G401.6 (cell line): Measurements from ENCODE around the gene ANGPTL4.
"Not testable (repeated sequence)": the region's sequence is repeated elsewhere in the genome, so short reads cannot be mapped to it uniquely, and the experiment has no call there.

Experiments used
- FAIRE-seq: peaks from 2 replicates; lab custom pipeline; 2012; peaks lifted over from hg19 to GRCh38; lab: Jason Lieb, UNC

ANGPTL4 gene

DNA sequence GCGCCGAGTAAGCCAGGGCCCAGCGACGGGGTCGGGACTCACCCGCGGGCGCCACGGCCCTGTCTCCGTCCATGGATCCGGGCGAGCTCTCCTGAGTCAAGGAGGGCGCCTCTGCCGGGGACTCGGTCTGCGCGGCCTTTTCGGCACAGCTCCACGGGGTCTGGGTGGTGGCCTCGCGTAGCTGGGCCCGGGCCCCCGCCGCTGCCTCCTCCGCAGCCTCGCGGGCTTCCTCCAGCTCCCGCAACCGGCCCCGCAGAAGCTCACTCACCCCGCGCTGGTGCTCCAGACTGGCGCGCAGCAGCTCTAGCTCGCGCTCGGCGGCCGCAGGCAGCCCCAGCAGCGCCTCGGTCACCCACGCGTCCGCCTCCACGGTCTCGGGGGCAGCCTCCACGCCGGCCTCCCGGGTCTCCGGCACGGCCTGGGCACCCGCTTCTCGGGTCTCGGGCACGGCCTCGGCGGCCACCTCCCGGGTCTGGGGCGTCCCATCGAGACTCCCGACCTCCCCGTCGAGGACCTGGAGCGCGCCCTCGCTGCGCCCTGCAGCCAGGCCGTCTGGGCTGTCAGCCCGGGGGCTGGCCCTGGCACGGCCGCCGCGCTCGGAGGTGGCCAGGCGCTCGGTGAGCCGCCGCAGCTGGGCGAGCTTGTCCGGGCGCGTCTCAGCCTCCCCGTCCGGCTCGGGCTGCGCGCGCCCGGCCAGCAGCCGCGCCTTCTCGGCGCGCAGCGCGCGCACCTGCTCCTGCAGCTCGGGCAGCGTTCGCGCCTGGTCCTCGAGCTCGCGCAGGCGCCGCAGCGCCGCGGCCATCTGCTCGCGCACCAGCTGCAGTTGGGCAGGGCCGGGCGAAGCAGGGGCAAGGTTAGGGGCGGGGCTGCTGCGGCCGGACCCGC, 29.3 kb upstream of the ANGPTL4 start:
- FAIRE-seq = no peak

- no peak for FAIRE-seq
Observed at GRCh38 chr19:8335343-8336071, 28.4 kb upstream of the ANGPTL4 start.

DNA sequence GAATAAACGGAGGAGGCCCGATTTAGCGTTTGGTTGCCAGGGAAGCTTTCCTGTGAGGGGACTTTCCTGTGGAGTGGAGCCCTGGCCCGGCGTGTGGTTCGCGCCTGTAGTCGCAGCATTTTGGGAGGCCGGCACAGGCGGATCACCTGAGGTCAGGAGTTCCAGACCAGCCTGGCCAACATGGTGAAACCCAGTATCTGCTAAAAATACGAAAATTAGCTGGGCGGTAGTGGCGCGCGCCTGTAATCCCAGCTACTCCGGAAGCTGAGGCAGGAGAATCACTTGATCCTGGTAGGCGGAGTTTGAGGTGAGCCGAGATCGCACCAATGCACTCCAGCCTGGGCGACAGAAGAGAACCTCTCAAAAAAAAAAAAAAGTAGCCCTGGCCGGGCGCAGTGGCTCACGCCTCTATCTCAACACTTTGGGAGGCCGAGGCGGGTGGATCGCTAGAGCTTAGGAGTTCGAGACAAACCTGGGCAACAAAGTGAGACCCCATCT, 27.8 kb upstream of the ANGPTL4 start:
- no peak for FAIRE-seq

GRCh38 chr19:8336660-8337059, 27.3 kb upstream of the ANGPTL4 start:
- no peak for FAIRE-seq

DNA sequence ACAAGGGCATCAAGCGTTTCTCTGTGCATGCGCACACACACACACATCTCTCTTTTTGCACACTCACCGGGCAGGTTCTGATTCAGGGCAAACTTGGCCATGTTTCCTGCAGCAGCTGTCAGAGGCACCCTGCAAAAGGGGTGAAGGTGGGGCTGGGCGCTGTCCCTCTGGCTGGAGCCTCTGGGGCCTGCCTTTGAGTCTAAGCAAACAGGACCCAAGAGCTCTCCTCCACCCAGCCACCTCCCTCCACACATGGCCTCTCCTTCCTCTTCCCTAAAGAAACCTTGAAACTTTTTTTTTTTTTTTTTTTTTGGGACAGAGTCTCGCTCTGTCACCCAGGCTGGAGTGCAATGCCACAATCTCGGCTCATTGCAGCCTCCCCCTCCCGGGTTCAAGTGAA, 26.2 kb upstream of the ANGPTL4 start:
- FAIRE-seq = no peak

GRCh38 chr19:8338835-8339234, 25.1 kb upstream of the ANGPTL4 start:
- no peak for FAIRE-seq

DNA sequence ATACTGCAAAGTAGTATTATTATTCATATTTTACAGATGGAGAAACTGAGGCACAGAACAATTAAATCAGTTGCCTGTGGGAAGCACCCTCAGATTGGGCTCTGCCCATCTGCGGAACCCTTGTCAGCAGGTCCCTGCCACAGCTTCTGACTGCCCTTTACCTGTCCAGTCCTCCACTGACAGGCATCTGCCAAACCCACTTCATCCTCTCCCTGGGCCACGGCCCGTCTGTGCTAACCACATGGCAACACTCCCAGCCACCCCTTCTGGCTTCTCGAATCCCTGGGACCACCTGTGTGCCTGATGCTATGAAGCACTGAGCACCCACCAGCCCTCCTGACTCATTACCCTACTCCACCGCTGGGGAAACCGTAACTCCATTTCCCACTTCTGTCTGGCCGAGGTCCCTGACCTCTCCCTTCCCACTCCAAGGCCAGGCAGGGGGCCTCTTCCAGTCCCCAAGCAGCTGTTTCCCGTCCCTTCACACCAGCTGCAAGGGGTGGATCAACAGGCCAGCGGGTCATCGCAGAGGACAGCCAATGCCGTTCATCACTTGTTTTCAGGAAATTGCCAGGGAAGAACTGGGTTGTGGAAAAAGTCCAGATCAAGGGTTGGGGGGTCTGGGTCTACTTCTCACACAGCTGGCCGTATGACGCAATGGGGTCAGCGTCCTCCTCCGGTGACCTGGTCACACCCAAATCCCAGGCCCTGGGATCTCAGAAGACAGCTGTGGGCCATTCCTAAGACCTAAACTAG, 23.4 kb upstream of the ANGPTL4 start:
- FAIRE-seq = no peak

DNA sequence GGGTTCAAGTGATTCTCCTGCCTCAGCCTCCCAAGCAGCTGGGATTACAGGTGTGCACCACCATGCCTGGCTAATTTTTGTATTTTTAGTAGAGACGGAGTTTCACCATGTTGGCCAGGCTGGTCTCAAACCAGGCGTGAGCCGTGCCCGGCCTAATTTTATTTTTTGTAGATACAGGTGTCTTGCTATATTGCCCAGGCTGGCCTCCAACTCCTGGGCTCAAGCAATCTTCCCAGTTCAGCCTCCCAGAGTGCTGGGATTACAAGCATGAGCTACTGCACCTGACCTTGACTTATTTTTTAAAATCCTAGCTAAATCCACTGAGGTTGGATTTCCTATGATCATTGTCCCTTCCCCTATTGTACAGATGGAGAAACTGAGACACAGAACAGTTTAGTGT, 22.5 kb upstream of the ANGPTL4 start:
- FAIRE-seq = not testable (repeated sequence)

- FAIRE-seq = no peak
Observed at GRCh38 chr19:8342316-8342683, 21.7 kb upstream of the ANGPTL4 start.

DNA sequence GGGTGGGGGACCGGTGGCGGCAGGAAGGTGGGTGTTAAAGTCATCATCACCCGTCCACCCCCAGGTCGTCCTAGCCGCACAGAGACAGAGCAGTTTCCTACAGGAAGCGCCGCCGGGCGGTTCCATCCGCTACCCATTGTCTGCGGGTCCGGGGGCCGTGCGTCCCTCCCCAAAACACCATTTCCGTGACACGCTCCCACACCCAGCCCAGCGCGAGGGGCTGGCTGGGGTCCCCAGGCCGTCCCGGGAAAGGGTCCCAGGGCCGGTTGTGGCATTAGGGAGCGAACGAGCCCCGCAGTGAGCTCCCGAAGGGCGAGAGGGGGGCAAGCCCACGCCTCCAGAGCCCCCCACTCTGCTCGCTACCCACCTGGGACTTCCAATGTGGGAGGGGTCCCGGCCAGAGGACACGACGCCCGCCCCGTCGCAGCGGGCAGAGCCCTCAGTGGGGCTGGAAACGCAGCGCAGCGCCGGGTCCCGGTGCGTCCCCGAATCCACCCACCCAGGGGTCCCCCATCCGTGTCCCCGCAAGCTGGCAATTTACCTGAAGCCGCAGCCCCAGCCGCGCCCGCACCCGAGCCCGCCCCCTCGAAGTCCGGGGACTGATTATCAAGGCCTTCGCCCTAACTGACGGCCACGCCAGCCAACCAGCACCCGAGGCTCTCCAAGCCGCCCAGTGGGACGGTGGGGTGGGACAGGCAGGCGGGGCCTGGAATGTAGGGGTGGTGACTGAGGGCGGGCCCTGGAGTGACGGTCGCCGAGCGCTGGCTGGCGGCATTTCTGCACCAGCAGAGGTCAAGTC, 21.1 kb upstream of the ANGPTL4 start, which contains the start of gene KANK3:
TSS of gene KANK3 (minus strand) at position 579 of the 799 bp plus-strand sequence. CDS start 5,434 bp downstream, outside the sequence.
- no peak for FAIRE-seq

GRCh38 chr19:8343483-8343844, 20.5 kb upstream of the ANGPTL4 start:
- no peak for FAIRE-seq

GRCh38 chr19:8349629-8350372, 14.2 kb upstream of the ANGPTL4 start:
- FAIRE-seq = not testable (repeated sequence)

DNA sequence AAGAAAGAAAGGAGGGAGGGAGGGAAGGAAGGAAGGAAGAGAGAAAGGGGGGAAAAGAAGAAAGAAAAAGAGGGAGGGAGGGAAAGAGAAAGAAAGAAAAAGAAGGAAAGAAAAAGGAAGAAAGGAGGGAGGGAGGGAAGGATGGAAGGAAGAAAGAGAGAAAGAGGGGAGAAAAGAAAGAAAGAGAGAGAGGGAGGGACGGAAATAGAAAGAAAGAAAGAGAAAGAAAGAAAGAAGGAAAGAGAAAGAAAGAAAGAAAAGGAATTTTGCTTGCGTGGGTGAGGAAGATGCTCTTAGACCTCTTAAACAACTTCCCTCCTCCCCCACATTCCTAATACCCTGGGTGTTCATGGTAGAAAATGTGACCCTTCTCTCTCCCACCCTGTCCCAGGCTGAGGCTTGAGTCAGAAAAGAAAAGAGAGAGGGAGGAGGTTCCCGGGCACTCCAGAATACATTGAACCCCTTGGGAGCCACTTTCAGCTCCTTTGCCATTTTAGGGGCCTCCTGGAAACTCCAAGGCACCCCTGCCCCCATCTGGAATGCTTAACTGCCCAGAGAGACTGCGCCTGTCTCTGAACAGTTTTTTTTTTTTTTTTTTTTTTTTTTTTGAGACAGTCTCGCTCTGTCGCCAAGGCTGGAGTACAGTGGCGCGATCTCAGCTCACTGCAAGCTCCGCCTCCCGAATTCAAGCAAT, 11.7 kb upstream of the ANGPTL4 start:
- FAIRE-seq = no peak

DNA sequence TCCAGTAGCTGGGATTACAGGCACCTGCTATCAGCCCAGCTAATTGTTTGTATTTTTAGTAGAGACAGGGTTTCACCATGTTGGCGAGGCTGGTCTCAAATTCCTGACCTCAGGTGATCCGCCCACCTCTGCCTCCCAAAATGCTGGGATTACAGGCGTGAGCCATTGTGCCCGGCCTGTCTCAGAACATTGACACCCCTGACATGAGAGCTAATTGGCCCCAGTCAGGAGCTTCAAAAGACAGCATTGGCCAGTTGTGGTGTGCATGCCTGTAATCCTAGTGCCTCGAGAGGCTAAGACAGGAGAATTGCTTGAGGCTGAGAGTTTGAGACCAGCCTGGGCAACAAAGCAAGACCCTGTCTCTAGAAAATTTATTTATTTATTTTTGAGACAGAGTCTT, 11.1 kb upstream of the ANGPTL4 start:
- FAIRE-seq = not testable (repeated sequence)

- FAIRE-seq = no peak
Observed at GRCh38 chr19:8355631-8356402, 8.1 kb upstream of the ANGPTL4 start.

- FAIRE-seq = no peak
Observed at GRCh38 chr19:8357007-8357521, 6.9 kb upstream of the ANGPTL4 start.

- no peak for FAIRE-seq
Observed at GRCh38 chr19:8358948-8359347, 5.0 kb upstream of the ANGPTL4 start.

DNA sequence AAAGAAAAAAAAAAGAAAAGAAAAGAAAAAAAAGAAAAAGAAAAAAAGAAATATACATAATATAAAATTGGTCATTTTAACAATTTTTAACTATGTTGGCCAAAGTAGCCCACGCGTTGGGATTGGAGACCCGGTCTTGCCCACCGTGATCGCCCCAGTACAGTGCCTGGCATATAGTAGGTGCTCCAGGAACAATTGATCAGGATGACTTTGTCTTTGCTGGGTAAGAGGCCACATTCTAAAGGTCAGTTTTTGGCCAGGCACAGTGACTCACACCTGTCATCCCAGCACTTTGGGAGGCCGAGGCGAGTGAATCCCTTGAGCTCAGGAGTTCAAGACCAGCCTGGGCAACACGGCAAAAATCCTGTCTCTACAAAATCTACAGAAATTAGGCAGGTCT, 3.8 kb upstream of the ANGPTL4 start:
- FAIRE-seq = no peak
